ENCODE data around the gene CDC42BPA. TPM values are rescaled to one million over a fixed set of nuclear protein-coding genes. Genes with fewer than 3 reads are reported as not detected.
"Not testable (repeated sequence)": the region's sequence is repeated elsewhere in the genome, so short reads cannot be mapped to it uniquely, and the experiment has no call there.

CDC42BPA gene
- total RNA-seq, 2 donors from 2014 or later = 46.2 to 49.9 TPM

- intact Hi-C loops (cut with DNase I, micrococcal nuclease) = no loop called here
- ATAC-seq = no peak
- DNase-seq = no peak
Measured at GRCh38 chr1:227281371-227281770, 36.9 kb downstream of the CDC42BPA start.

GRCh38 chr1:227280836-227281235 is 37.5 kb downstream of the CDC42BPA start:
- DNase-seq (no peak), ATAC-seq (no peak)
- intact Hi-C loops (cut with DNase I, micrococcal nuclease) = no loop called here

GRCh38 chr1:227276156-227276693 is 42.1 kb downstream of the CDC42BPA start:
- intact Hi-C loops (cut with DNase I, micrococcal nuclease); DNase-seq; ATAC-seq: not testable (repeated sequence)

- ATAC-seq = peak; percentile 57
- no peak for DNase-seq
- intact Hi-C loops (cut with DNase I, micrococcal nuclease) = no loop called here
Measured at GRCh38 chr1:227273557-227273956, 44.7 kb downstream of the CDC42BPA start.

GRCh38 chr1:227272428-227272827 is 45.9 kb downstream of the CDC42BPA start:
- intact Hi-C loops (cut with DNase I, micrococcal nuclease) = no loop called here
- ATAC-seq (no peak), DNase-seq (no peak)

- DNase-seq (no peak), ATAC-seq (no peak)
- intact Hi-C loops (cut with DNase I, micrococcal nuclease) = no loop called here
Measured at GRCh38 chr1:227270554-227270953, 47.7 kb downstream of the CDC42BPA start.

- intact Hi-C loops (cut with DNase I, micrococcal nuclease) = no loop called here
- DNase-seq (no peak), ATAC-seq (no peak)
Measured at GRCh38 chr1:227268943-227269342, 49.3 kb downstream of the CDC42BPA start.

- ATAC-seq = no peak
- intact Hi-C loops (cut with DNase I, micrococcal nuclease) = no loop called here
- no peak for DNase-seq
Measured at GRCh38 chr1:227265891-227266290, 52.4 kb downstream of the CDC42BPA start.

- ATAC-seq = no peak
- DNase-seq = no peak
- intact Hi-C loops (cut with DNase I, micrococcal nuclease) = no loop called here
Measured at GRCh38 chr1:227263869-227264268, 54.4 kb downstream of the CDC42BPA start.

- DNase-seq = no peak
- intact Hi-C loops (cut with DNase I, micrococcal nuclease) = no loop called here
- no peak for ATAC-seq
Measured at GRCh38 chr1:227261501-227261900, 56.8 kb downstream of the CDC42BPA start.

GRCh38 chr1:227260433-227260832 is 57.9 kb downstream of the CDC42BPA start:
- ATAC-seq = no peak
- no peak for DNase-seq
- intact Hi-C loops (cut with DNase I, micrococcal nuclease) = no loop called here

- intact Hi-C loops (cut with DNase I, micrococcal nuclease) = no loop called here
Measured at GRCh38 chr1:227257964-227258363, 60.3 kb downstream of the CDC42BPA start.

GRCh38 chr1:227255086-227255732 is 63.1 kb downstream of the CDC42BPA start:
- DNase-seq (no peak), ATAC-seq (peak; percentile 71)
- intact Hi-C loops (cut with DNase I, micrococcal nuclease) = no loop called here

More at GRCh38 chr1:227257964-227258363, 60.3 kb downstream of the CDC42BPA start:
- DNase-seq (no peak), ATAC-seq (no peak)

- intact Hi-C loops (cut with DNase I, micrococcal nuclease) = no loop called here
- ATAC-seq = no peak
- no peak for DNase-seq
Measured at GRCh38 chr1:227253065-227253464, 65.2 kb downstream of the CDC42BPA start.

GRCh38 chr1:227245613-227246320 is 72.5 kb downstream of the CDC42BPA start:
- ATAC-seq (no peak), DNase-seq (no peak)
- intact Hi-C loops (cut with DNase I, micrococcal nuclease) = no loop called here

GRCh38 chr1:227244339-227245118 is 73.8 kb downstream of the CDC42BPA start:
- no peak for DNase-seq
- intact Hi-C loops (cut with DNase I, micrococcal nuclease) = no loop called here
- ATAC-seq = peak; percentile 33

- no peak for DNase-seq
- ATAC-seq = no peak
- intact Hi-C loops (cut with DNase I, micrococcal nuclease) = no loop called here
Measured at GRCh38 chr1:227242811-227243682, 75.2 kb downstream of the CDC42BPA start.

GRCh38 chr1:227240983-227241382 is 77.3 kb downstream of the CDC42BPA start:
- intact Hi-C loops (cut with DNase I, micrococcal nuclease) = no loop called here
- no peak for DNase-seq
- ATAC-seq = no peak

- DNase-seq = no peak
- intact Hi-C loops (cut with DNase I, micrococcal nuclease) = loop anchor here in 1 of 2 donors (5.0 kb wide), 1 partner anchor 202 kb away; no protein-coding TSS in a partner anchor
Measured at GRCh38 chr1:227234998-227235405, 83.3 kb downstream of the CDC42BPA start.

More at GRCh38 chr1:227234998-227235405, 83.3 kb downstream of the CDC42BPA start:
- peak; percentile 87 for ATAC-seq
